Measurements from ENCODE around the gene CDC42SE2. TPM values are rescaled to one million over a fixed set of nuclear protein-coding genes. Genes with fewer than 3 reads are reported as not detected.
"Not testable (repeated sequence)": the region's sequence is repeated elsewhere in the genome, so short reads cannot be mapped to it uniquely, and the experiment has no call there.

The CDC42SE2 gene
- polyA plus RNA-seq, 1 experiment = 6.7 TPM

DNA sequence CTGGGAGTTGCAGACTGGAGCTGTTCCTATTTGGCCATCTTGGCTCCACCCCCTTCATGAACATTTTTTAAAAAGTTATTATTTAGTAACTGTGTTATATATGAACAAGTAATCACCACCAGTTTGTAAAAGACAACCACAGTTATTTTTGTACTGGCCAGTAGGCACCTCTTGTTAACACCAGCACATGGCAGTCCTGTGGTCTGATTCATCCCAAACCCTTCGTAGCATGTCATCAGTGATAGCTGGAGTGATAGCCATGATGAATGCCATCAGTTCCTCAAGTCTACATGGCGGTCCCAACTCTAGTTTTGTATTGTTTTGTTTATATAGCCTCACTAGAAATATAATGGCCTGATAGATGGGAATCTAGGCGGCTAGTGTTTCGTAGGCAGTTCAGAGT is 74.2 kb downstream of the CDC42SE2 start:
- Histone ChIP-seq H3K4me3 (ENCODE audit: low read depth, low read length) (no peak overlapping the region), H3K36me3 (ENCODE audit: control insufficient read depth, insufficient read depth, low read length) (no peaks in the 10 kb centered on the region), H3K27me3 (ENCODE audit: control insufficient read depth, insufficient read depth, low read length) (no peaks in the 10 kb centered on the region)
- TF ChIP-seq, protein P1, sequence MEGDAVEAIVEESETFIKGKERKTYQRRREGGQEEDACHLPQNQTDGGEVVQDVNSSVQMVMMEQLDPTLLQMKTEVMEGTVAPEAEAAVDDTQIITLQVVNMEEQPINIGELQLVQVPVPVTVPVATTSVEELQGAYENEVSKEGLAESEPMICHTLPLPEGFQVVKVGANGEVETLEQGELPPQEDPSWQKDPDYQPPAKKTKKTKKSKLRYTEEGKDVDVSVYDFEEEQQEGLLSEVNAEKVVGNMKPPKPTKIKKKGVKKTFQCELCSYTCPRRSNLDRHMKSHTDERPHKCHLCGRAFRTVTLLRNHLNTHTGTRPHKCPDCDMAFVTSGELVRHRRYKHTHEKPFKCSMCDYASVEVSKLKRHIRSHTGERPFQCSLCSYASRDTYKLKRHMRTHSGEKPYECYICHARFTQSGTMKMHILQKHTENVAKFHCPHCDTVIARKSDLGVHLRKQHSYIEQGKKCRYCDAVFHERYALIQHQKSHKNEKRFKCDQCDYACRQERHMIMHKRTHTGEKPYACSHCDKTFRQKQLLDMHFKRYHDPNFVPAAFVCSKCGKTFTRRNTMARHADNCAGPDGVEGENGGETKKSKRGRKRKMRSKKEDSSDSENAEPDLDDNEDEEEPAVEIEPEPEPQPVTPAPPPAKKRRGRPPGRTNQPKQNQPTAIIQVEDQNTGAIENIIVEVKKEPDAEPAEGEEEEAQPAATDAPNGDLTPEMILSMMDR (IDR thresholded peaks at IDR 0.05; ENCODE audit: insufficient read depth, low read depth, low read length) = no peak
- ChIA-PET CTCF (no interaction called here), POLR2A (no interaction called here)
- no peak for DNase-seq (ENCODE audit: low read depth)

GRCh38 chr5:131344288-131344687 is 80.4 kb downstream of the CDC42SE2 start:
- DNase-seq (ENCODE audit: low read depth); H3K27me3 ChIP-seq (ENCODE audit: control insufficient read depth, insufficient read depth, low read length); POLR2A ChIA-PET; CTCF ChIA-PET; H3K4me3 ChIP-seq (ENCODE audit: low read depth, low read length); H3K36me3 ChIP-seq (ENCODE audit: control insufficient read depth, insufficient read depth, low read length): not testable (repeated sequence)

GRCh38 chr5:131346204-131346603 is 82.4 kb downstream of the CDC42SE2 start:
- DNase-seq (ENCODE audit: low read depth); H3K4me3 ChIP-seq (ENCODE audit: low read depth, low read length); H3K27me3 ChIP-seq (ENCODE audit: control insufficient read depth, insufficient read depth, low read length); CTCF ChIA-PET; H3K36me3 ChIP-seq (ENCODE audit: control insufficient read depth, insufficient read depth, low read length); POLR2A ChIA-PET: not testable (repeated sequence)

DNA sequence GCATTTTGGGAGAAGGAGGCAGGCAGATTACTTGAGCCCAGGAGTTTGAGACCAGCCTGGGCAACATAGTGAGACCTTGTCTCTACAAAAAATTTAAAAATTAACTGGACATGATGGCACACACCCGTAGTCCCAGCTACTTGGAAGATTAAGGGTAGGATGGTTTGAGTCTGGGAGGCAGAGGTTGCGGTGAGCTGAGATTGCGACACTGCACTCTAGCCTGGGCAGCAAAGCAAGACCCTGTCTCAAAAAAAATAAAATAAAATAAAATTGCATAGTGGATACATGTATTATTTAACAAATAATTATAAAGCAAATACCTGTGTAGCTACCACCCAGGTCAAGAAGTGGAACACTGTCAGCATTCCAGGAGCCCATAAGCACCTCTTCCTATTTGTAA is 90.1 kb downstream of the CDC42SE2 start:
- Histone ChIP-seq H3K36me3 (ENCODE audit: control insufficient read depth, insufficient read depth, low read length) (no peaks in the 10 kb centered on the region), H3K4me3 (ENCODE audit: low read depth, low read length) (no peak overlapping the region), H3K27me3 (ENCODE audit: control insufficient read depth, insufficient read depth, low read length) (no peaks in the 10 kb centered on the region)
- CTCF ChIA-PET = no interaction called here
- TF ChIP-seq, protein P1 (IDR thresholded peaks at IDR 0.05; ENCODE audit: insufficient read depth, low read depth, low read length) = no peak
- POLR2A ChIA-PET = no interaction called here
- DNase-seq (ENCODE audit: low read depth) = no peak

- CTCF ChIA-PET = no interaction called here
- H3K36me3 ChIP-seq (ENCODE audit: control insufficient read depth, insufficient read depth, low read length) = no peaks in the 10 kb centered on the region
- H3K27me3 ChIP-seq (ENCODE audit: control insufficient read depth, insufficient read depth, low read length) = no peaks in the 10 kb centered on the region
- POLR2A ChIA-PET = no interaction called here
- no peak overlapping the region for H3K4me3 ChIP-seq (ENCODE audit: low read depth, low read length)
- TF ChIP-seq, protein P1 (IDR thresholded peaks at IDR 0.05; ENCODE audit: insufficient read depth, low read depth, low read length) = no peak
- DNase-seq (ENCODE audit: low read depth) = no peak
Measured at GRCh38 chr5:131355971-131356528, 92.2 kb downstream of the CDC42SE2 start.

DNA sequence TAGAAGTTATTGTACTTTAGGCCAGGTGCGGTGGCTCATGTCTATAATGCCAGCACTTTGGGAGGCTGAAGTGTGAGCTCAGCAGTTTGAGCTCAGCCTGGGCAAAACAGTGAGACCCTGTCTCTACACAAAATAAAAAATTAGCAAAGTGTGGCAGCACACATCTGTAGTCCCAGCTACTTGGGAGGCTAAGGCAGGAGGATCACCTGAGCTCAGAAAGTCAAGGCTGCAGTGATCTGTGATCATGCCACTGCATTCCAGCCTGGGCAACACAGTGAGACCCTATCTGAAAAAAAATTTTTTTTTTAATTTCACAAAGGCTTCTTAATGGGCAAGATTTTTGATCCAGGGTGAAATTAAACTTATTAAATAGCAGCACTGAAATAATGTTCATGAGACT is 92.8 kb downstream of the CDC42SE2 start:
- TF ChIP-seq, protein P1 (IDR thresholded peaks at IDR 0.05; ENCODE audit: insufficient read depth, low read depth, low read length) = no peak
- H3K27me3 ChIP-seq (ENCODE audit: control insufficient read depth, insufficient read depth, low read length) = no peaks in the 10 kb centered on the region
- no peak for DNase-seq (ENCODE audit: low read depth)
- H3K4me3 ChIP-seq (ENCODE audit: low read depth, low read length) = no peak overlapping the region
- H3K36me3 ChIP-seq (ENCODE audit: control insufficient read depth, insufficient read depth, low read length) = no peaks in the 10 kb centered on the region
- ChIA-PET POLR2A (no interaction called here), CTCF (no interaction called here)

All from BJ (cell line).